Measurements from ENCODE around the gene HTRA2. TPM values are rescaled to one million over a fixed set of nuclear protein-coding genes. Genes with fewer than 3 reads are reported as not detected.
A peak's percentile ranks its signal among the peaks of the same experiment; 100 is the strongest.
"Not testable (repeated sequence)": the region's sequence is repeated elsewhere in the genome, so short reads cannot be mapped to it uniquely, and the experiment has no call there.

HTRA2 gene
- 42.9 TPM for total RNA-seq
- 70.6 TPM for polyA plus RNA-seq
- long read RNA-seq, donor 1, partial matches to known transcripts, result 0 of 1 reads
- long read RNA-seq, donor 1, other reads (novel, unspliced or antisense), result 0 of 1 reads
- long read RNA-seq, donor 2, transcript HTRA2-201 (8 exons, 2,370 nt), result major isoform, 26 of 45 reads
- long read RNA-seq, donor 2, partial matches to known transcripts, result 0 of 45 reads
- long read RNA-seq, donor 2, other reads (novel, unspliced or antisense), result 11 of 45 reads
- long read RNA-seq, donor 3, transcript HTRA2-201 (8 exons, 2,370 nt), result major isoform, 9 of 22 reads
- long read RNA-seq, donor 3, partial matches to known transcripts, result 13 of 22 reads
- long read RNA-seq, donor 3, other reads (novel, unspliced or antisense), result 0 of 22 reads
- long read RNA-seq, donor 4, partial matches to known transcripts, result 0 of 7 reads
- long read RNA-seq, donor 4, other reads (novel, unspliced or antisense), result 0 of 7 reads
- long read RNA-seq, donor 5, transcript HTRA2-201 (8 exons, 2,370 nt), result major isoform, 9 of 213 reads
- long read RNA-seq, donor 5, partial matches to known transcripts, result 161 of 213 reads
- long read RNA-seq, donor 5, other reads (novel, unspliced or antisense), result 36 of 213 reads
- long read RNA-seq, donor 6, transcript HTRA2-201 (8 exons, 2,370 nt), result major isoform, 19 of 20 reads
- long read RNA-seq, donor 6, partial matches to known transcripts, result 0 of 20 reads
- long read RNA-seq, donor 6, other reads (novel, unspliced or antisense), result 0 of 20 reads
- long read RNA-seq, donor 7, transcript HTRA2-206 (9 exons, 1,323 nt), result major isoform, 6 of 99 reads
- long read RNA-seq, donor 7, partial matches to known transcripts, result 73 of 99 reads
- long read RNA-seq, donor 7, other reads (novel, unspliced or antisense), result 16 of 99 reads
- long read RNA-seq, donor 8, partial matches to known transcripts, result 0 of 2 reads
- long read RNA-seq, donor 8, other reads (novel, unspliced or antisense), result 0 of 2 reads
- long read RNA-seq, donor 9, partial matches to known transcripts, result 0 of 3 reads
- long read RNA-seq, donor 9, other reads (novel, unspliced or antisense), result 0 of 3 reads
- long read RNA-seq, donor 10, transcript HTRA2-201 (8 exons, 2,370 nt), result major isoform, 6 of 12 reads
- long read RNA-seq, donor 10, partial matches to known transcripts, result 0 of 12 reads
- long read RNA-seq, donor 10, other reads (novel, unspliced or antisense), result 0 of 12 reads

- under 1% methylated on average over 87 of the region's 87 CpGs for WGBS
- Histone ChIP-seq H3K27ac (ENCODE audit: low read depth in 1 of 2, low read length in 1 of 2) (peak within 1 kb of the TSS; percentile 88 to 93), H3K27me3 (ENCODE audit: control insufficient read depth in 2 of 2, insufficient read depth in 1 of 2, low read length in 1 of 2) (no peaks in the 10 kb centered on the region), H3K4me1 (ENCODE audit: control insufficient read depth in 2 of 2, insufficient read depth in 2 of 2, low read length in 2 of 2) (peaks cover 21 to 31% of the 10 kb centered on the region in 2 donors), H3K4me3 (ENCODE audit: low read length in 2 of 2) (peak within 1 kb of the TSS; percentile 80 to 97), H3K36me3 (ENCODE audit: control insufficient read depth in 2 of 2, insufficient read depth in 2 of 2, low read length in 1 of 2) (peaks cover 41 to 47% of the 10 kb centered on the region in 2 donors), H3K9me3 (ENCODE audit: control insufficient read depth in 2 of 2, insufficient read depth in 1 of 2, low read length in 1 of 2) (peaks cover 3 to 7% of the 10 kb centered on the region in 2 donors)
- DNase-seq (ENCODE audit: low read depth in 6 of 9, low spot score in 9 of 9), result peak; percentile 59 to 92 (median 79)
Observed at GRCh38 chr2:74529357-74530238, at the start of gene HTRA2, which contains the start of gene AUP1. Gene HTRA2, plus strand, starts transcription at chr2:74529933. Its CDS starts 74 bp downstream, at chr2:74530007. Gene AUP1, minus strand, starts transcription at chr2:74529706. Its CDS starts 77 bp downstream, at chr2:74529629.

- Histone ChIP-seq H3K27me3 (ENCODE audit: control insufficient read depth in 2 of 2, insufficient read depth in 1 of 2, low read length in 1 of 2) (no peaks in the 10 kb centered on the region), H3K9me3 (ENCODE audit: control insufficient read depth in 2 of 2, insufficient read depth in 1 of 2, low read length in 1 of 2) (no peaks in the 10 kb centered on the region), H3K36me3 (ENCODE audit: control insufficient read depth in 2 of 2, insufficient read depth in 2 of 2, low read length in 1 of 2) (peaks cover 15 to 29% of the 10 kb centered on the region in 2 donors), H3K4me3 (ENCODE audit: low read length in 2 of 2) (peak overlapping the region; percentile 96 to 98), H3K27ac (ENCODE audit: low read depth in 1 of 2, low read length in 1 of 2) (no peak overlapping the region), H3K4me1 (ENCODE audit: control insufficient read depth in 2 of 2, insufficient read depth in 2 of 2, low read length in 2 of 2) (peaks cover 19 to 28% of the 10 kb centered on the region in 2 donors)
- DNase-seq (ENCODE audit: low read depth in 6 of 9, low spot score in 9 of 9), result no peak
- 88% methylated on average over 3 of the region's 3 CpGs for WGBS
Observed at GRCh38 chr2:74481431-74481830, 48.3 kb upstream of the HTRA2 start.

GRCh38 chr2:74481961-74482800 lies 47.6 kb upstream of the HTRA2 start:
- H3K9me3 ChIP-seq (ENCODE audit: control insufficient read depth in 2 of 2, insufficient read depth in 1 of 2, low read length in 1 of 2), result no peaks in the 10 kb centered on the region
- H3K36me3 ChIP-seq (ENCODE audit: control insufficient read depth in 2 of 2, insufficient read depth in 2 of 2, low read length in 1 of 2), result peaks cover 15 to 30% of the 10 kb centered on the region in 2 donors
- peaks cover 19 to 28% of the 10 kb centered on the region in 2 donors for H3K4me1 ChIP-seq (ENCODE audit: control insufficient read depth in 2 of 2, insufficient read depth in 2 of 2, low read length in 2 of 2)
- peak overlapping the region; percentile 86 to 91 for H3K27ac ChIP-seq (ENCODE audit: low read depth in 1 of 2, low read length in 1 of 2)
- peak in 1 of 9 donors; percentile 49 for DNase-seq (ENCODE audit: low read depth in 6 of 9, low spot score in 9 of 9)
- H3K4me3 ChIP-seq (ENCODE audit: low read length in 2 of 2), result peak overlapping the region; percentile 96 to 98
- H3K27me3 ChIP-seq (ENCODE audit: control insufficient read depth in 2 of 2, insufficient read depth in 1 of 2, low read length in 1 of 2), result no peaks in the 10 kb centered on the region
- 3% methylated on average over 80 of the region's 80 CpGs for WGBS

- Histone ChIP-seq H3K4me1 (ENCODE audit: control insufficient read depth in 2 of 2, insufficient read depth in 2 of 2, low read length in 2 of 2) (peaks cover 19 to 28% of the 10 kb centered on the region in 2 donors), H3K27ac (ENCODE audit: low read depth in 1 of 2, low read length in 1 of 2) (peak within 1 kb of the TSS; percentile 91 to 95), H3K27me3 (ENCODE audit: control insufficient read depth in 2 of 2, insufficient read depth in 1 of 2, low read length in 1 of 2) (no peaks in the 10 kb centered on the region), H3K9me3 (ENCODE audit: control insufficient read depth in 2 of 2, insufficient read depth in 1 of 2, low read length in 1 of 2) (no peaks in the 10 kb centered on the region), H3K36me3 (ENCODE audit: control insufficient read depth in 2 of 2, insufficient read depth in 2 of 2, low read length in 1 of 2) (peaks cover 15 to 26% of the 10 kb centered on the region in 2 donors), H3K4me3 (ENCODE audit: low read length in 2 of 2) (peak within 1 kb of the TSS; percentile 96 to 98)
- peak; percentile 89 to 98 (median 94) for DNase-seq (ENCODE audit: low read depth in 6 of 9, low spot score in 9 of 9)
- WGBS, result 1% methylated on average over 50 of the region's 50 CpGs
Observed at GRCh38 chr2:74482801-74483674, 46.7 kb upstream of the HTRA2 start, which contains the start of the genes CCDC142 and TTC31. Gene CCDC142, minus strand, starts transcription at chr2:74482998. Its CDS starts 161 bp downstream, at chr2:74482837. Gene TTC31, plus strand, starts transcription at chr2:74483081. Its CDS starts 15 bp downstream, at chr2:74483096.

- Histone ChIP-seq H3K4me1 (ENCODE audit: control insufficient read depth in 2 of 2, insufficient read depth in 2 of 2, low read length in 2 of 2) (peaks cover 19 to 28% of the 10 kb centered on the region in 2 donors), H3K36me3 (ENCODE audit: control insufficient read depth in 2 of 2, insufficient read depth in 2 of 2, low read length in 1 of 2) (peaks cover 15 to 27% of the 10 kb centered on the region in 2 donors), H3K4me3 (ENCODE audit: low read length in 2 of 2) (peak overlapping the region; percentile 96 to 98)
- H3K9me3 ChIP-seq (ENCODE audit: control insufficient read depth in 2 of 2, insufficient read depth in 1 of 2, low read length in 1 of 2); H3K27ac ChIP-seq (ENCODE audit: low read depth in 1 of 2, low read length in 1 of 2); DNase-seq (ENCODE audit: low read depth in 6 of 9, low spot score in 9 of 9); H3K27me3 ChIP-seq (ENCODE audit: control insufficient read depth in 2 of 2, insufficient read depth in 1 of 2, low read length in 1 of 2): not testable (repeated sequence)
- WGBS, result 90% methylated on average over 19 of the region's 19 CpGs
Observed at GRCh38 chr2:74483675-74484164, 46.0 kb upstream of the HTRA2 start.

GRCh38 chr2:74486141-74486540 lies 43.6 kb upstream of the HTRA2 start:
- Histone ChIP-seq H3K4me1 (ENCODE audit: control insufficient read depth in 2 of 2, insufficient read depth in 2 of 2, low read length in 2 of 2) (peaks cover 13 to 21% of the 10 kb centered on the region in 2 donors), H3K27ac (ENCODE audit: low read depth in 1 of 2, low read length in 1 of 2) (no peak overlapping the region), H3K4me3 (ENCODE audit: low read length in 2 of 2) (no peak overlapping the region), H3K9me3 (ENCODE audit: control insufficient read depth in 2 of 2, insufficient read depth in 1 of 2, low read length in 1 of 2) (no peaks in the 10 kb centered on the region), H3K36me3 (ENCODE audit: control insufficient read depth in 2 of 2, insufficient read depth in 2 of 2, low read length in 1 of 2) (peaks cover 20 to 30% of the 10 kb centered on the region in 2 donors), H3K27me3 (ENCODE audit: control insufficient read depth in 2 of 2, insufficient read depth in 1 of 2, low read length in 1 of 2) (no peaks in the 10 kb centered on the region)
- DNase-seq (ENCODE audit: low read depth in 6 of 9, low spot score in 9 of 9), result no peak
- WGBS, result 99% methylated on average over 2 of the region's 2 CpGs
